Measurements from ENCODE around the gene ACAN. TPM values are rescaled to one million over a fixed set of nuclear protein-coding genes. Genes with fewer than 3 reads are reported as not detected.

ACAN gene
- total and polyA plus RNA-seq, 10 of the 15 experiments (the other 5 are each of a cell fraction or from before 2014, with no cell fraction given) = not detected

GRCh38 chr15:88908697-88909621 is 105.7 kb downstream of the ACAN start:
- Histone ChIP-seq H3K9ac (ENCODE audit: control insufficient read depth, insufficient read depth, low read length) (no peak overlapping the region), H3K79me2 (ENCODE audit: control insufficient read depth, insufficient read depth, low read length) (no peaks in the 10 kb centered on the region), H3K4me2 (ENCODE audit: control insufficient read depth, insufficient read depth) (no peak overlapping the region), H3K36me3 (ENCODE audit: control insufficient read depth in 2 of 2, insufficient read depth in 2 of 2, low read length in 1 of 2) (no peaks in the 10 kb centered on the region), H3K4me3 (no peak overlapping the region), H2AFZ (ENCODE audit: control insufficient read depth, low read depth, low read length) (no peak overlapping the region), H3K4me1 (ENCODE audit: control insufficient read depth, insufficient read depth, low read length) (no peaks in the 10 kb centered on the region), H3K9me3 (replicated peaks; ENCODE audit: control insufficient read depth, insufficient read depth, low read length) (no peaks in the 10 kb centered on the region), H3K27ac (ENCODE audit: control insufficient read depth, insufficient read depth) (no peak overlapping the region), H4K20me1 (ENCODE audit: control insufficient read depth, insufficient read depth) (0 out of 2 replicates have a peak, but pooled peaks cover 5% of the 10 kb centered on the region), H3K27me3 (replicated peaks in 1 of 2; ENCODE audit: control insufficient read depth in 2 of 2, insufficient read depth in 2 of 2, low read length in 1 of 2) (peaks cover 0 to 2% of the 10 kb centered on the region in 2 experiments; a peak in 2 of 4 replicates)
- FAIRE-seq (no peak), DNase-seq (ENCODE audit: low read depth, low spot score) (no peak), ATAC-seq (no peak)
- no TSS peak for BruUV-seq (replicated peaks)
- RAD21 ChIA-PET (ENCODE audit: unreplicated experiment) = interaction anchor here (0.7 kb wide), 1 partner anchor 74 kb away, joined by 3 read pairs; no protein-coding TSS in a partner anchor
- SMC1A ChIA-PET (ENCODE audit: uncharacterized antibody, unreplicated experiment) = no interaction called here
- POLR2A ChIA-PET = no interaction called here
- in situ Hi-C loops (cut with MboI) = loop anchor here (5.0 kb wide), 1 partner anchor 108 kb away; no protein-coding TSS in a partner anchor
- WGBS (ENCODE audit: insufficient coverage, insufficient replicate concordance, low lambda C conversion rate, missing lambda C conversion rate) = 35% methylated on average over 16 of the region's 16 CpGs
- intact Hi-C loops (cut with micrococcal nuclease; ENCODE audit: unreplicated experiment) = no loop called here
- CTCF ChIA-PET = interaction anchor here (1.1 to 2.3 kb wide), 3 partner anchors 94 to 113 kb away, joined by 3 to 8 read pairs (median 6); no protein-coding TSS in a partner anchor
- TF ChIP-seq ELK1 (IDR thresholded peaks at IDR 0.05; ENCODE audit: low read depth, low read length) = no peak
- TF ChIP-seq, protein P1, sequence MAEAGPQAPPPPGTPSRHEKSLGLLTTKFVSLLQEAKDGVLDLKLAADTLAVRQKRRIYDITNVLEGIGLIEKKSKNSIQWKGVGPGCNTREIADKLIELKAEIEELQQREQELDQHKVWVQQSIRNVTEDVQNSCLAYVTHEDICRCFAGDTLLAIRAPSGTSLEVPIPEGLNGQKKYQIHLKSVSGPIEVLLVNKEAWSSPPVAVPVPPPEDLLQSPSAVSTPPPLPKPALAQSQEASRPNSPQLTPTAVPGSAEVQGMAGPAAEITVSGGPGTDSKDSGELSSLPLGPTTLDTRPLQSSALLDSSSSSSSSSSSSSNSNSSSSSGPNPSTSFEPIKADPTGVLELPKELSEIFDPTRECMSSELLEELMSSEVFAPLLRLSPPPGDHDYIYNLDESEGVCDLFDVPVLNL (IDR thresholded peaks at IDR 0.05; ENCODE audit: low read depth, low read length) = no peak
- TF ChIP-seq IRF5 (IDR thresholded peaks at IDR 0.05; ENCODE audit: borderline replicate concordance) = no peak
- TF ChIP-seq RAD51 (IDR thresholded peaks at IDR 0.05) = no peak
- no peak for TF ChIP-seq MTA2 (IDR thresholded peaks at IDR 0.05; ENCODE audit: low read depth)
- TF ChIP-seq, protein P2, sequence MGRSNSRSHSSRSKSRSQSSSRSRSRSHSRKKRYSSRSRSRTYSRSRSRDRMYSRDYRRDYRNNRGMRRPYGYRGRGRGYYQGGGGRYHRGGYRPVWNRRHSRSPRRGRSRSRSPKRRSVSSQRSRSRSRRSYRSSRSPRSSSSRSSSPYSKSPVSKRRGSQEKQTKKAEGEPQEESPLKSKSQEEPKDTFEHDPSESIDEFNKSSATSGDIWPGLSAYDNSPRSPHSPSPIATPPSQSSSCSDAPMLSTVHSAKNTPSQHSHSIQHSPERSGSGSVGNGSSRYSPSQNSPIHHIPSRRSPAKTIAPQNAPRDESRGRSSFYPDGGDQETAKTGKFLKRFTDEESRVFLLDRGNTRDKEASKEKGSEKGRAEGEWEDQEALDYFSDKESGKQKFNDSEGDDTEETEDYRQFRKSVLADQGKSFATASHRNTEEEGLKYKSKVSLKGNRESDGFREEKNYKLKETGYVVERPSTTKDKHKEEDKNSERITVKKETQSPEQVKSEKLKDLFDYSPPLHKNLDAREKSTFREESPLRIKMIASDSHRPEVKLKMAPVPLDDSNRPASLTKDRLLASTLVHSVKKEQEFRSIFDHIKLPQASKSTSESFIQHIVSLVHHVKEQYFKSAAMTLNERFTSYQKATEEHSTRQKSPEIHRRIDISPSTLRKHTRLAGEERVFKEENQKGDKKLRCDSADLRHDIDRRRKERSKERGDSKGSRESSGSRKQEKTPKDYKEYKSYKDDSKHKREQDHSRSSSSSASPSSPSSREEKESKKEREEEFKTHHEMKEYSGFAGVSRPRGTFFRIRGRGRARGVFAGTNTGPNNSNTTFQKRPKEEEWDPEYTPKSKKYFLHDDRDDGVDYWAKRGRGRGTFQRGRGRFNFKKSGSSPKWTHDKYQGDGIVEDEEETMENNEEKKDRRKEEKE (IDR thresholded peaks at IDR 0.05) = no peak
- no peak for TF ChIP-seq BRCA1 (IDR thresholded peaks at IDR 0.05; ENCODE audit: low read depth, low read length)
- TF ChIP-seq YY1 (IDR thresholded peaks at IDR 0.05; ENCODE audit: low read depth, low read length) = no peak
- no peak for TF ChIP-seq FOXM1 (IDR thresholded peaks at IDR 0.05; ENCODE audit: low read depth, low read length)
- no peak for TF ChIP-seq NFYB (IDR thresholded peaks at IDR 0.05; ENCODE audit: insufficient read depth, low read depth, low read length)
- TF ChIP-seq CREB1 (IDR thresholded peaks at IDR 0.05; ENCODE audit: low read depth) = no peak
- no peak for TF ChIP-seq PAX8 (IDR thresholded peaks at IDR 0.05)
- TF ChIP-seq E2F8 (IDR thresholded peaks at IDR 0.05; ENCODE audit: low read depth, partially characterized antibody) = no peak

Measured in GM12878 (cell line).